Hematopoietic multipotent progenitor cell treated with erythropoietin and hydrocortisone succinate and interleukin-3 and kit ligand, for 4 days (in vitro differentiated cells): Measurements from ENCODE around the gene CACNG7.
"Not testable (repeated sequence)": the region's sequence is repeated elsewhere in the genome, so short reads cannot be mapped to it uniquely, and the experiment has no call there.

Experiments
- DNase-seq: peaks from one replicate; pipeline ENCODE4 v3.0.0-alpha.2; 2015

The CACNG7 gene

DNA sequence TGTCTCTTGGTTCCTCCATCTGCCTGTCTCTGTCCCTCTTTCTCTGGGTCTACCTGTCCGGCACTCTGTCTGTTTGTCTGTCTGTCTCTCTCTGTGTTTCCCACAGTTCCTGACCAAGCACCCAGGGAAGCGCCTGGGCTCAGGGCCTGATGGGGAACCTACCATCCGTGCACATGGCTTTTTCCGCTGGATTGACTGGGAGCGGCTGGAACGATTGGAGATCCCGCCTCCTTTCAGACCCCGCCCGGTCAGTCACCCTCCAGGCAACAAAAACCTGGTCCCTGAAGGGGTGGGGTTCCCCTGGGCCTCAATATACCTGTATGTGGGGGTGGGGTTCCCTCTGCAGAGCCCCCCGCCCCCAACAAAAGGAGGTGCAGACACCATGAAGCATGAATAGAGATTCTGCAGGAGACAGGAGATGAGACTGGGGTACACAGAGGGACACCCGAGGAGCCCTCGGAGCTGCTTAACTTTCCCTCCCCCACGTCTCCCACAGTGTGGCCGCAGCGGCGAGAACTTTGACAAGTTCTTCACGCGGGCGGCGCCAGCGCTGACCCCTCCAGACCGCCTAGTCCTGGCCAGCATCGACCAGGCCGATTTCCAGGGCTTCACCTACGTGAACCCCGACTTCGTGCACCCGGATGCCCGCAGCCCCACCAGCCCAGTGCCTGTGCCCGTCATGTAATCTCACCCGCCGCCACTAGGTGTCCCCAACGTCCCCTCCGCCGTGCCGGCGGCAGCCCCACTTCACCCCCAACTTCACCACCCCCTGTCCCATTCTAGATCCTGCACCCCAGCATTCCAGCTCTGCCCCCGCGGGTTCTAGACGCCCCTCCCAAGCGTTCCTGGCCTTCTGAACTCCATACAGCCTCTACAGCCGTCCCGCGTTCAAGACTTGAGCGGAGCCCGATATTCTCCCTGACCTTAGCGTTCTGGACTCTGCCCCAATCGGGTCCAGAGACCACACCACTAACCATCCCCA is 2.6 kb upstream of the CACNG7 start:
- peak; percentile 60 for DNase-seq

DNA sequence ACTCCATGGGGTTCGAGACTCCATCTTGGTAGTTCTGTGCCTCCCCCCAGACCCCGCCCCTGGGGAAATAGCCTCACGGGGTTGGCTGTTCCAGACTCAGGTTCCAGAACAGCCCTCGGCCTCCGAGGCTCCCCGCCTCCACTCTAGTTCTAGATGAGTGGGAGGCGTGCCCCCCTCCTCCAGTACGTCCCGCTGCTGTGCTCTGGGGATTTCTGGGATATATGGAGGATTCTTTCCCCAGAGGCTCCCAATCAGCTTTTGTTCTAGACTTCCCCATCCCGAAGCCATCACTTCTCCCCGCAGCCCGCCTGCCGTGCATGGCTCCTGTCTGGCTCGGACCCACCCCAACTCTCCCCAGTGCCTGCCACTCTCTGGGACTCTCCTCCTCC is 1.9 kb upstream of the CACNG7 start:
- DNase-seq, result no peak

DNA sequence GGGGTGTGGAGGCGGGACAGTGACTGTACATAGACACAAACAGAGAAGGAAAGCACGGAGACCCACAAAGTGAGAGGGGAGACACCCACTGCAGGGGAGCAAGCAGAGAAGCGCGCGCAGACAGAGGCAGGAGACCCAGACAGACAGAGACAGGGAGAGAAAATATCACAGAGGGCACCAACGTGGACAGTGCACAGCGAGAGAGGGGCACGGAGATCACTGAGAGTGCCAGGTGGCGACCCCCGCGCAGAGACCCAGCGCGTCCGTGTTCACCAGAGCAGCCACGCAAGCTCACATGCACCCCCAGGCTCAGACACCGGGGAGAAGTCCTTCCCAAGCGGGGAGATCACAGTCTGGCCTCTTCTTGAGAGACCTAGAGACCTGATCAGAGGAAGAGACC is 1.4 kb upstream of the CACNG7 start:
- no peak for DNase-seq

DNA sequence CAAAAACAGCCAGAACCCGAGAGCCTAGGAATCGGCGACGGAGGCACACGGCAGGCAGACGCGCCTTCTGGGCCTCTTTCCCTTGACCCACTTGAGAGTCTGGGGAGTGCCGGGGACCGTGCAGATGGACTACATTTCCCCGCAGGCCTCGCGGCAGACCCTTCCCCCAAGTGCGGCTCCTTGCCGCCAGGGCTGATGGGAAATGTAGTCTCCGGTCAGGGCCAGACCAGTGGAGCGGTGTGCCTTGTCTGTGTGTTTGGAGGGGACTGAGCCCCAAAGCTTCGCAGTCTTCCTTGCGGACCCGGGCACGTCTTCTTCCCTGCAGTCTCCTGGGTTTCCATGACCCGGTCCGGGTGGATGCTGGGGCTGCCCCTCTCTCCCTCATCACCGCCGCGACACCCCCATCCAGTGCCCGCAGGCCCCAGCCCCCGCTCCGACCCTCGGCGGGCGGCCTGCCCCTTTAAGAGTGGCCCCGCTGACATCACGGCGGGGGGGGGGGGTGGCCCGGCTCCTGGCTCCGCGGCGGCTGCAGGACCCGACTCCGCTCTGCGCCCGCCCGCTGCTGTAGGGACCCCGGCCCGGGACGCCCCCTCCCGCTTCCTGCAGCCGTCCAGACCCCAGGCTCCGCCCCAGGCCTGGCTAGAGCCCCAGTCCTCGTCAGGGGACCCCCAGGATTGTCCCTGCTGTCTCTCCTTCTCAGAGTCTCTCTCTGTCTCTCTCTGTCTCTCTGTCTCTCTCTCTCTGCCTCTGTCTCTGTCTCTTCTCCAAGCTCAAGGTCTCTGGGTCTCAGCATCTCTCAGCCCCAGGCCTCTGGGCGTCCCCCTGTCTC is 758 bp upstream of the CACNG7 start:
- peak; percentile 75 for DNase-seq

DNA sequence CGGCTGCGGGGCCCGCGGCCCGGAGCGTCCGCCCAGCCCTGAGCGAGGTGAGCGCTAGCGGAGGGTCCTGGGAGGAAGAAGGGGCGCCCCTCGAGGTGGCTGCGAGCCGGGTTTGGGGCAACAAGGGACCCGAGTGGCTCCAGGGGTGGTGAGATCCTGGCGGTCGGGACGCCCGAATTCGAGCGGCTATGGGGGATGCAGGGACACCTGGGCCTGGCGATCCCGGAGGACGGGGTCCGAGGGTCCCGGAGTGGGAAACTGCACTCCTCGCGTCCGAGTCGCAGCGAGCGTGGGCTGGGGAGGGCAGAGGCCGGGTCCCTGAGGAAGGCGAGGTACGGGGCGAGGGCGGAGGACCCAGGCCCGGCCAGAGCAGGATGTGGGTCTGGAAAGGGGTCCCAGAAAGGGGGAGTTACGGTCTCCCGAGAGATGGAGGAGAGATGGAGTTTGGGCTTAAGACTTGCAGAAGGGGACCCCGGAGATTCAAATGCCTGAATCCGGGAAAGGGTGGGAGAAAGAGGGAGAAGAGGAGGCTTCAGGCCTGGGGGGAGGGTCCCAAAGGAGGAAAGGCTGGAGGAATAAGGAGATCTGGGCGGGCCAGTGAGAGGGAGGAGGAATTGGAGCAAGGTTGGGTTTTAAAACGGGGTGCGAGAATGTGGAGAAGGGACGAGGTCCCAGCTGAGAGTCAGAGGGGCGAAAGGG is 542 bp downstream of the CACNG7 start:
- no peak for DNase-seq

DNA sequence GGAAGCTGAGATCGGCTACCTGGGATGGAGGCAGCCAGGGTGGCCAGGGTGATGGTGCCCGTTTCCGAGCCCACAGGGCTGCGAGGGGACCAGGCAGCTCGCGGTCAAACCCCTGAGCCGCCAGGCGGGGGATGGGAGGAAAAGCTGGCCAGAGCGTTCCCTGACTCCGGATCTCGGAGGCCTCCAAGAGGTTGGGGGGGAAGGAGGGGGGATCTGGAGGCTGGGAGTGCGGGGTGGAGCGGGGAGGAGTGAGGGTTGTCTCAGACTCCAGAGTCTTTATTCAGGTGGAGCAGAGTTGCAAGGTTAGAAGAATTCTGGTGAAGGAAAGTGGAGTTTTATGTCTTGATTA is 1.1 kb downstream of the CACNG7 start:
- no peak for DNase-seq

DNA sequence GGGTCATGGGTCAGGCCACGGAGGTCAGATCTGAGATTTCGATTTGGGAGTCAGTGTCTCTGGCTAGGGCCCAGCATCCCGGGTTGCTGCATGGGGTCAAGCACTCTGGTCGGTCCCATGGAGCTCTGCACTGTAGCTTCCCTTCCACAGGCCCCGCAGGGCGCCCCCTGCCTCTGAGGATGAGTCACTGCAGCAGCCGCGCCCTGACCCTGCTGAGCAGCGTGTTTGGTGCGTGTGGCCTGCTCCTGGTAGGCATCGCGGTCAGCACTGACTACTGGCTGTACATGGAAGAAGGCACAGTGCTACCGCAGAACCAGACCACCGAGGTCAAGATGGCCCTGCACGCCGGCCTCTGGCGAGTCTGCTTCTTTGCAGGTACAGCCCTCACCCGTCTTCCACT is 3.6 kb downstream of the CACNG7 start:
- peak; percentile 30 for DNase-seq

DNA sequence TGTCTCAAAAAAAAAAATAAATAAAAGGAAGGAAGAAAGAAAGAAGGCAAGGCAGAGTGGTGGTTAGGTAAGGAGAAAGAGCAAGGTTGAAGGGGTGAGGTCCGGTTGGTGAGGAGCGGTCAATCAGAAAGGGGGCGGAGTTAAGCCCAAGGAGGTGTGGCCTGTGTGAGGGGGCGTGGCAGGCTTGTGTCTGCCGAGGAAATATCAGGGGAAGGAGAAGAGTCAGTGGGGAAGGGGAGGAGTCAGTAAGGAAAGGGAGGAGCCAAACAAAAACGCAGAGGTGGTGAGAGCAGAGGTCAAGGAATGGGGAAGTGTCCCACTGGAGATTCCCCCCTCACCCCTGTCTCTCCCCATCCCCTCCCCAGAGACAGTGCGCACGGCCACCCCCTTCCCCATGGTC is 5.9 kb downstream of the CACNG7 start:
- DNase-seq, result peak; percentile 17

DNA sequence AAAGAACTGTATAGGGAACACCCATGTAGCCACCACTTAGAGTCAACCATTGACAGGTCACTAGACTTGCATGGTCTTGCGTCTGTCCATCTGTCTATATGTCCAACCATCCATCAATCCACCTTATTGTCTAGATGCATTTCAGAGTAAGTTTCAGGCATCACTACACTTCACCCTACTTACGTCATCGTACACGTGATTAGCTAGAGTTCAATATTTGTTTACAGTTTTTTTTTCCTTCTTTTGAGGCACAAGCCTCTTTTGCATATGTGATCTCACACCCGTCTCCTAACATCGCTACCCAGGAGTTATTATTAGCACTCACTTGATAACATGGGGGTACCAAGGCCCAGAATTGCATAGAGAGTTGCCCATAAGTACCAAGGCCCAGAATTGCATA is 6.9 kb downstream of the CACNG7 start:
- DNase-seq, result no peak

DNA sequence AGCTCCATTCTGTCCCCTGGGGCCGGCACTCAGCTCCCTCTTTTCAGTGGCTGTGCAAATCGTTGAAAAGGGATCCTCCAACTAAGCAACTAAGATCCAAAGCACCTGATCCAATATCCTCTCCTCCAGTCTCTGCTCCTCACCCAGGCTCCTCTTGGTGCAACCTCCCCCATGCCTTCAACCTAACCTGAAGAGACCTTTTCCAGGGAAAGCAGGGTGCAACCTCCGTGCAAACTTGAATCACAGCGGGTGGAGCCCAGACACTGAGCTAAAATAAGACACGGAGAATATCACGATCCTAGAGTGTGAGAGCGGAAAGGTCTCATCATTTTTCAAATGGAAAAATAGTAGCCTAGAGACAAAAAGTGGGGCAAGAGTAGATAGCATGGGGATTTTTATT is 8.3 kb downstream of the CACNG7 start:
- DNase-seq, result no peak

DNA sequence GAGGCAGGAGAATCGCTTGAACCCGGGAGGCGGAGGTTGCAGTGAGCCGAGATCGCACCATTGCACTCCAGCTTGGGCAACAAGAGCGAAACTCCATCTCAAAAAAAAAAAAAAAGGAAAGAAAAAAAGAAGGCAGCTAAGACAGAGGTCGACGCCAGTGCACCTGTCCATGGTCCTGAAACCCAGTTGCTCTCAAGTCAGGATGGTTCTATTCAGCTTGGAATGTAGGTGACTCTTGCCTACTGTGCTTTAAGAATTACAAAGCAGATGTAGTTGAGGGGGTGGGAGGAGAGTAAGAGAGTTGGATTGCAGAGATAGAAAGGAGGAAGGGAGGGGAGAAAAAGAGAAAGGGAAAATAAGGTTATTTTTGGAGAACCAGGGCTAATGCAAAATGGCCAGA is 18.7 kb downstream of the CACNG7 start:
- peak; percentile 78 for DNase-seq

DNA sequence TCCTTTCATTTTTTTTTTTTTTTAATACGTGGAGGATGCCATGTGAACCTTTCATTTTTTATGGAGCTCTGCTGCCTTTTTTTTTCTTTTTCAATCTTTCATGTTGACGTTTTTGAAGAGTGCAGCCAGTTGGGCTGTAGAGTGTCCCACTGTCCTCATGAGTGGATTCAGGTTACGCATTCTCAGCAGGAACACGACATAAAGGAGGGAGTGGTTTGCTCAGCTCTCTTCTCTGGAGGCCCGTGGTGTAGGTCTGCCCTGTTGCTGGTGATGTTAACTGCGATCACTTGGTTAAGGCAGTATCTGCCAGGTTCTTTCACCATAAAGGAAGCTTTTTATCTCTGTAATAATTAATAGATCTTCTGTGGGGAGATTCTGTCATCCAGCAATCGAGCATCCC is 27.0 kb downstream of the CACNG7 start:
- DNase-seq, result no peak

DNA sequence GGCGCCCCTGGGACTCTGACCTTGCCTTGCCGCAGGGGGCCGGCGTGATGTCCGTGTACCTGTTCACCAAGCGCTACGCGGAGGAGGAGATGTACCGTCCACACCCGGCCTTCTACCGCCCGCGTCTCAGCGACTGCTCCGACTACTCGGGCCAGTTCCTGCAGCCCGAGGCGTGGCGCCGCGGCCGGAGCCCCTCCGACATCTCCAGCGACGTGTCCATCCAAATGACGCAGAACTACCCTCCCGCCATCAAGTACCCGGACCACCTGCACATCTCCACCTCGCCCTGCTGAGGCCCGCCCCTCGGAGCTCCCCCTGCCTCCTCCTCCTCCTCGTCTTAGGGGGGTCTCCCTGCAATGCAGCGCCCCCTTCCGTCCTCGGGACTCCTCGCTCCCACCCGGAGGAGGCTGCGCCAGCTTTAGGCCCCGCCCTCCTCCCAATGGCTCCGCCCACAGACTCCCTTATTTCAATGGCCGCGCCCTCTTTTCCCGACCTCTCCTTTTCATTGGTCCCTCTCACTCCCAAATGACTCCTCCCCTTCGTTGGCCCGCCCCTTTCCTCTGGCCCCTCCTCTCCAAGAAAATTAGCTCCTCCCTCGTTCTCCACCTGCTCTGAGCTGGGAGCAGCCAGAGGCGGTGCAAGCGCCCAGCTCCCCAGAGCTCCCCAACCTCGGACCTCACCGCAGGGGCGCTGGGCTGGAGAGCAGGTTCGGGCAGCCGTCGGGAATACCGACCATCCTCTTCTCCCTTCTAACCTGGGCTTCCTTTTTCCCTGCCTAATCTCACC is 33.1 kb downstream of the CACNG7 start:
- peak; percentile 55 for DNase-seq

DNA sequence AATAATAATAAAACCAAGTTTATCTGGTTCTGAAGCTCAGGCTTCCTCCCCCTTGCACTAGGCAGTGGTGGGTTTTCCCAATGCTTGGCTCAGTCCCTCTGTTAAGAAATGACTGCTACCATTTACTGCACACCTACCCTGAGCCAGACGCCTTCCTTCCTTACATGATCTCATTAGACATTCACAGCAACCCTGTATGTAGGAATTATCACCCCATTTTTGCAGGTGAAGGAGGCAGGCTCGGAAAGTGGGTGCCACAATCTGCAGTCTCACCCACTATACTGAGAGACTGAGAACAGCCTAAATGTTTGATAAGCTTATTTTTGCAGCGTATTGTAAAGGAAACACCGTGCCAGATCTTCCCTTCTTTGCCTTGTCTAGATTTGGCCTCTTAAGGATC is 35.3 kb downstream of the CACNG7 start:
- no peak for DNase-seq

DNA sequence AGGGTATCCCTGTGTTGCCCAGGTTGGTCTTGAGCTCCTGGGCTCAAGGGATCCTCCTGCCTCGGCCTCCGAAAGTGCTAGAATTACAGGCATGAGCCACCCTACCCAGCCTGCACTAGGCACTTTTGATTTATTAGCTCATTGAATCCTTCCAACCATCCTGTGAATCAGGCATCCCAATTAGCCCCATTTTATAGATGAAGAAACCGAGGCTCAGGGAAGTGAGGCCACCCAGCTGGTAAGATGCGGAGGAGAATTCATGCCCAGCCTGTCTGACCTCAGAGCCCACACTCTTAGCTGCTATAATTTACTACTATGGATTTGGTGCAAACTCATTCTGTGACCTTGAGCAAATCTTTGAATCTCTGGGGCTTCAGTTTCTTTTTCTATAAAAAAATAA is 35.9 kb downstream of the CACNG7 start:
- DNase-seq, result no peak

DNA sequence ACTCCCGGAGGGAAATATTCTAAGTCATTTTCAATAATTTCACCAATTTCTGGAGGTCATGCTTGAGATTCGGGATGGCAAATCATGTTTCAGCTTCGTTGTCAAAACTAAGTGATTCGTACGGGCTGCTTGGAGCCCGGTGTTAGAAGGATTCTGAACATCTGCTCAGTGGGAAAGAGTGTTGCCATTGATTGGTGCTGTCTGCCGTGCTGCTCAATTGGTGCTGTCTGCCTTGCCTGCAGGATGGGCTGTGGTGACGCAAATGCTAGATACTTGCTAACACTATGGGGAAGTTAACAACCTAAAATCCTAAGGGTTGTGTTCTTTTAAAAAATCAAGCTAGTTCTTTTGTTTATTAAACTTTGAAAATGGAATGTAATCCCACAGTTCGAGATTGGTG is 36.4 kb downstream of the CACNG7 start:
- DNase-seq, result peak; percentile 24

DNA sequence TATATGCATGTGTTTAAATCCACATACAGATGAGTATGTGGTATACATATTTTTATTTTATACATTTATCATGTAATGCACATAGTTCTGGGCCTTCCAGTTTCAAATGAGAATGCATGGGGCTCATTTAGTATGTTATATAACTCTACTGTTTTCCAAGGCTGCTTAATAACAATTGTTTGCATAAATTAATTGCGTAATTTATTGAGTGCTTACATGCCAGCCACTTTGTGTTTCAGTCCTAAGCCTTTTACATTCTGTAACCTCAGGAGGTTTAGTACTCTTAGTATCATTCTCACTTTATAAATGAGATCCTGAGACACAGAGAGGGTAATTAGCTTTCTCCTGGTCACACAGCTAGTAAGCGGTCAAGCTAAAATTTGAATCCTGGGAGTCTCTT is 36.9 kb downstream of the CACNG7 start:
- no peak for DNase-seq

DNA sequence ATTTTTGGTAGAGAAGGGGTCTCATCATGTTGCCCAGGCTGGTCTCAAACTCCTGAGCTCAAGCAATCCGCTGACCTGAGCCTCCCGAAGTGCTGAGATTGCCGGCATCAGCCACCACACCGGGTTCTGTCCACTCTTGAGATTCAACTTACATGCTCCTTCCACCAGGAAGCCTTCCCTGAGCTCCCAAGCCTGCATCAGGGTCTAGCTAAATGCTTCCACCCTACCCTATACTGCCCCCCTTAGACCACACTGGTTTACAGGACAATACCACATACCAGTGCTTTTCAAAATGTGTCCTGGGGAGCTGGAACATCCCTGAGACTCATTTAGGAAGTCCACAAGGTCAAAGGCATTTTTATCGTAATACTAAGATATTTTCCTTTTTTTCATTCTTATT is 38.5 kb downstream of the CACNG7 start:
- DNase-seq, result peak; percentile 35

DNA sequence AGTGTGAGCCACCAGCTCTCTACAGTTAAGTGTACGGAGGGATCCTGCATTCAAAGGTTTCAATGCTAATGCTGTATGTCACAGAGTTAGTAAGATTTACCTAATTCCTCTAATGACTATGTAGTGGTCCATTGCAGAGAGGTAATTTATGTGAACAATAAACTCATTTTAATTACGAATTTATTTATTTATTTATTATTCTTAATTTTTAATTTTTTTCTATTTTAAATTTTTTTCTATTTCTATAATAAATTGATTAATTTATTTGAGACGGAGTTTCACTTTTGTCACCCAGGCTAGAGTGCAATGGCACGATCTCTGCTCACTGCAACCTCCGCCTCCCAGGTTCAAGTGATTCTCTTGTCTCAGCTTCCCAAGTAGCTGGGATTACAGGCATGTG is 39.5 kb downstream of the CACNG7 start:
- DNase-seq, result not testable (repeated sequence)

DNA sequence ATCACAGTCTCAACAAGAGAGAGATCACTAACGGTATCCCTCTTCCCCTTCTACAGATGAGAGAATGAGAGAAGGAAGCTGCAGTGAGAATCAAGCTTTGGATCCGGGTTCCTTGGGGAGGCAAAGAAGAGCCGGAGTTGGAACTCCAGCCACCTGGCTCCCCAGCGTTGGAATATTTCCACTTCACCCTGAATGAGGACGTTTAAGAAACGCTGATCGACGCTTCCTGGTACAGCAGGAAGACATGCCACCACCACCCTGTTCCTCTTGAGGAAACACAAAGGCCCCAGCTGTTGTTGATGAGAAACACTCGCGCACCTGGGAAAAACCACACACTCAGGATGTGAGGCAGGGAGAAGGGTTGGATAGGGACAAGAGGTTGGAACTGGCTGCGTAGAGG is 42.4 kb downstream of the CACNG7 start:
- no peak for DNase-seq

DNA sequence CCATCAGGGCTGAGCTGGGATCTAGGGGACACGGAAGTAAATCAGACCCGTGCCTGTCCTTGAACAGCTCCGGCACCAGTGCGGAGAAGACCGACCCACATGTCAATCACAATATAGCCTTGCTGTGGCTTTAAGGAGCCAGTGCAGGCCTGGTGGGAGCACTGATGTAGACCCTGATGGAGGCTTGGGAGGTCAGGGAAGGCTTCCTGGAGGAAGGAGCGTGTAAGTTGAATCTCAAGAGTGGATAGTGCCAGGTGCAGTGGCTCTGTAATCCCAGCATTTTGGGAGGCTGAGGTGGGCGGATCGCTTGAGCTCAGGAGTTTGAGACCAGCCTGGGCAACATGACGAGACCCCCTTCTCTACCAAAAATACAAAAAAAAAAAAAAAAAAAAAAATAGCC is 42.9 kb downstream of the CACNG7 start:
- DNase-seq, result no peak

DNA sequence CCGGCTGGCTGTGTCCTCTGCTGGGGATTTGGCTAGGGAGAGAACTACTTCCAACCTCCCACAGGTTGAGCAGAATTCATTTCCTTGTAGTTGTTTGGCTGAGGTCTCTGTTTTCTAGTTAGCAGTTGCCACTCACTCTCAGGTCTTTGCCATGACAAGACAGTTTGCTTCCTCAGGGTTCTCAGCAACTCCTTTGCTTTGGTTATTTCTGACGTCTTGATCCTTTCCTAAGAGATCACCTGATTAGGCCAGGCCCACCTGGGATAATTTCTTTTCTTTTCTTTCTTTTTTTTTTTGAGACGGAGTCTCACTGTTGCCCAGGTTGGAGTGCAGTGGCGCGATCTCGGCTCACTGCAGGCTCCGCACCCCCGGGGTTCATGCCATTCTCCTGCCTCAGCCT is 44.3 kb downstream of the CACNG7 start:
- no peak for DNase-seq
